SHP77 treated with DMSO at 0.1 percent for 48 hours (cell line): ENCODE measurements around the gene TRPM2.
"Not testable (repeated sequence)": the region's sequence is repeated elsewhere in the genome, so short reads cannot be mapped to it uniquely, and the experiment has no call there.

Experiments used
- DNase-seq: peaks from one replicate; lab custom pipeline; 2025; lab: John Stamatoyannopoulos, UW

The TRPM2 gene

GRCh38 chr21:44463724-44464123, 110.3 kb downstream of the TRPM2 start:
- no peak for DNase-seq

DNA sequence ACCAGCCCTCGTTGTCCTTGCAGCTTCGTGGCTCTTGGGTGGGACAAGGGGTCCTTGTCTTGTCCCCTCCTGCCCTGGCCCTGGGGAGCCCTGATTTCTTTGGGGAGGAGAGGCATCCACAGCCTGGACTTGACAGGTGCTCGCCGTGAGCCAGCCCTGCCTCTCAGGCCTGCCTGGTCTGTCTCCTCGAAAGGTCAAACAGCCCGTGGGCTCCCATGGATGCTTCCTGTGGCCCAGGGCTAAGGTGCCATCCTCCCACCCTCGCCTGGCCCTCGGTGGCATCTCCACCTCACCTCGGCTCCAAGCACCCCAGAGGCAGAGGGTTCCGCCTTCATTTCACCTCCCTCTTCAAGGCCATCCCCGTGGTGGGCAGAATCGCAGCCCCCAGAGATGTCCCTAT, 110.9 kb downstream of the TRPM2 start:
- no peak for DNase-seq

GRCh38 chr21:44466351-44466954, 113.0 kb downstream of the TRPM2 start:
- DNase-seq = no peak

DNA sequence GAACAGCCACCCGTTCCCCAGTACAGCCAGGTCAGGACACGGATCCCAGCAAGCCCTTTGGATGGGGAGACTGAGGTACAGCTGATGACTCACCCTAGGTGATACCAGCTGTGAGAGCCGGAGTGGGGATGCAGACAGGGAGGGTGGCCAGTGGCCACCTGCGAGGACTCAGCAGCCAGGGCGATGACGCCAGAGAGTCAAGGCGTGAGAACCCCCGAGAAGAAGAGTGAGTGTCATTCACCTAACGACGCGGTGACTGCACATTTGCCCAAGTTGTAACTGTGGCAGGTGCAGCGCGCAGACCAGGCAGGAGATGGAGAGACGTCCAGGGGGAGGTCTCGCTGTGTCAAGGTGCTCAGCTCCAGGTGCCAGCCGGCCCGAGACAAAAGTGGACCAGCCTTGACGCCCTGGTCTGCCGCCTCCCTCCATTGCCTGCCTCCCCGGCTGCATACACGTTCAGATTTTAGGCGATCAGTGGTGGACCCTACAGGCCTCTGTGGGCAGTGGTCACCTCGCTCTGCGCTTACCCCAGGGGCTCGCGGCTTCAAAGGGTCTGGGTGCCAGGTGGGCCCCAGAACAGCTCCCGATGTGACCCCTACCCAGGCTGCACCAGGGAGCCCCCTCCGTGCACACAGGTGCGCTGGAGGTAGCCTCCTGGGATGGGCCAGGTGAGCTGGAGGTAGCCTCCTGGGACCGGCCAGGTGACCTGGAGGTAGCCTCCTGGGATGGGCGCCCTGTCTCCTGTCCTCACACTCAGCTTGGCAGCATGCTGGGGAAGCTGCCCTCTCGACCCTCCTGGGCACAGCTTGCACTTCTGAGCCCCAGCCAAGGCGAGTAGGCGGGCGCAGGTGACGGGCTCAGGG, 113.8 kb downstream of the TRPM2 start:
- DNase-seq = no peak

- no peak for DNase-seq
Observed at GRCh38 chr21:44467859-44468195, 114.4 kb downstream of the TRPM2 start.

DNA sequence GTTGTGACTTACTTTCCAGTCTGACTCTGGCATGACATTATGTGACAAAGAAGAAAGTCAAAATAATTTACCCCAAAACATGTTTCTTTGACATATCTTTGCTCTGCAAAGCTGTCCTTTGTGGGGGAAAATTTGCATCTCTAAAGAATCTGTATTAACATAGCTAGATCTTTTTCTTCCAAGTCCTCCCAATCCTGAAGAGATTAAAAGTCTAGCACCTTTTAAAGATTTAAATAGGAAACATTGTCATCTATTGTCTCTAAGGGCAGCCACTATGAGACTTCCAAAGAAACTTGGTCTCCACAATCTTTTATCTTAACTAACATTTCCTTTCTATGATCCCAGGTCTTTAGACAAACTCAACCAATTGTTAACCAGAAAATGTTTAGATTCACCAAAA, 117.9 kb downstream of the TRPM2 start:
- DNase-seq = no peak

- DNase-seq = no peak
Observed at GRCh38 chr21:44471996-44472395, 118.6 kb downstream of the TRPM2 start.

DNA sequence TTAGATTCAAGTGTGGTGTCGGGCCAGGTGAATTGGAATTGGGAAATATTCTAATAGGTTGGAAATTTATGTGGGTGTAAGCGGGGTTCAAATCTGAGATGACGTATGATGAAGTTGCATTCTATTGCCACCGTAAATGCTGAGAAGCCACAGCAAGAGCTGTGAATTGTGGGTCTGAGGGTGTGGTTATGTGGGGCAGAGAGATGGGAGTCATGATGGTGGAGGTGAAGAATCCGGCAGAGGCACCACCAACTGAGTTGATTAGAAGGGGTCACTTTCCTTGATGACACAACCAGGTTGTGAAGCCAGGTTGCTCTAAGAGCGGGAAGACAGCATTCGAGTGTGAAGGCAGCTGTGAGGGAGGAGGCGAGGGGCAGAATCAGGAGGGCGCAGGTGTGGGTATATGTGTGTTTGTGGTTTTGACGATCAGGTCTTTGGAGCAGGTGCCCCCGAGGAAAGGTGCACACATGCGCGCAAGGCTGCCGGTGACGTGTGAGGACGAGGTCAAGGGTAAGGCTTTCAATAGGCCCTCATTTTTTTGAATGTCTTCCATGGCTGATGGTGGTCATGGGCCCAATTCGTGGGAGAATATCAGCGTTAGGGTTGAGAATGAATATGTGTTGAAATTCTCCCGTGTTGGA, 120.6 kb downstream of the TRPM2 start:
- no peak for DNase-seq

DNA sequence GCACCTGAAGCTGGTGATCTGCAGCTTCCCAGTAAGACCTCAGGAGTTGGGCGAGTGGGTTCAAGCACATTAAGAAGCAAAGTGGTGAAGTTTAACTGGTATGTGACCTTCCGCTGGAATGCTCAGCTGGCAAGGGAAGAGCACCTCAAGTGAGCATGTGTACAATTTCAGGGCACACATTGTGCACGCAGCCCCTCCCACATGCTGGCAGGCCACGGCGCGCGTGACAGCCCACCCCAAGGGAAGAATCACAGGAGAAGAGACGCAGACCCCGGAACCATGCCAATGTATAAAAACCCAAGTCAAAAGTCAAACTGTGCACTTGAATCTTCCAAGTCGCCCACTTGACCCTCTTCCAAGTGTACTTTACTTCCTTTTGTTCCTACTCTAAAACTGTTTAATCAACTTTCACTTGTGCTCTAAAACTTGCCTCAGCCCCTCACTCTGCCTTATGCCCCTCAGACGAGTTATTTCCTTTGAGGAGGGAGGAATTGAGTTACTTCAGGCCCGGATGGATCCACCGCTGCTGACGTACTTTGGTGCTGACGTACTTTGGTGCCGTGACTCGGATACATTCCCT, 121.9 kb downstream of the TRPM2 start:
- DNase-seq = no peak

DNA sequence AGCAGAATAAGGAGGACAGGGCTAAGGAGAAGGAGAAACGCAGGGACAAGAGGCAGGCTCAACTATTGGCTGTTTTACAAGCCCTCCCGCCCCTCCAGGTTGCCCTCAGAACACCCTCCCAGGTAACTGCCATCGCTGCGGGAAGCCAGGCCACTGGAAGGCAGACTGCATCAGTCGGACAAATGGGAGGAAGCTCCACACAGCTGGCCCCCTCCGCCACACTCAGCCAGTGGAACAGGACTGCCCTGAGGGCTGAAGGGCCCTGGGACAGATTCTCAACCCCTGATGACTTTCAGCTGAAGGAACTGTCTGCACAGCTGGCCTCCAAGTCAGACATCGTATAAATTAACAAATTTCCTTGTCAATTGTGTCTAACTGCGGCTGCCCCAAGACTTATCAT, 123.7 kb downstream of the TRPM2 start:
- DNase-seq = no peak

GRCh38 chr21:44477712-44478111, 124.3 kb downstream of the TRPM2 start:
- DNase-seq = no peak

- no peak for DNase-seq
Observed at GRCh38 chr21:44478124-44478800, 124.8 kb downstream of the TRPM2 start.

DNA sequence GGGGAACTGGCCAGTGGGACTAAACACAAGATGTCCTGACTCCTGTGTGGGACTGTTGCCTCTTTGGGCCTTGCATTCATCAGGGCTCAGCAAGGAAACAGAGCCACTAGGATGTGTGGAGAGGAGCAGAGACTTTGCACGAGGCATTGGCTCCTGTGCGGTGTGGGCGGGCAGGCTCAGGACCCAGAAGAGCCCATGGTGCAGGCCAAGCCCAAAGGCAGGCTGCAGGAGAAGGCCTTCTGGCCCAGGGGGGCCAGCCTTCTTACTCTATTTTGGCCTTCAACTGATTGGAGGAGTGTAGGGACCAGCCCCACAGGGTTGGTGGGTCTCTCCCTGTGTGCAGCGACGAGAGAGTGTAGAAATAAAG, 125.4 kb downstream of the TRPM2 start:
- DNase-seq = no peak

DNA sequence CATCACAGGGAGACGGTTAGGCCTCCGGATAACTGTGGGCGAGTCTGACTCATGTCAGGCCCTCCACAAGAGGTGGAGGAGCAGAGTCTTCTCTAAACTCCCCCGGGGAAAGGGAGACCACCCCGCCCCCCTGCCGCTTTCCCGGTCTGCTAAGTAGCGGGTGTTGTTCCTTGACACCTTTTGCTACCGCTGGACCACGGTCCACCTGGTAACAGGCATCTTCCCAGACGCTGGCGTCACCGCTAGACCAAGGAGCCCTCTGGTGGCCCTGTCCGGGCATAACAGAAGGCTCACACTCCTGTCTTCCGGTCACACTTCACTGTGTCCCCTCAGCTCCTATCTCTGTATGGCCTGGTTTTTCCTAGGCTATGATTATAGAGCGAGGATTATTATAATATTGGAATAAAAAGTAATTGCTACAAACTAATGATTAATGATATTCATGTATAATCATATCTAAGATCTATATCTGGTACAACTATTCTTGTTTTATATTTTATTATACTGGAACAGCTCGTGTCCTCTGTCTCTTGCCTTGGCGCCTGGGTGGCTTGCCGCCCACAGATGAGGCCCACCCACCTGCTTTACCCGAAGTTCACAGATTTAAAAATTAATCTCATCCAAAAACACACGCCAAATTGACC, 126.3 kb downstream of the TRPM2 start:
- not testable (repeated sequence) for DNase-seq

DNA sequence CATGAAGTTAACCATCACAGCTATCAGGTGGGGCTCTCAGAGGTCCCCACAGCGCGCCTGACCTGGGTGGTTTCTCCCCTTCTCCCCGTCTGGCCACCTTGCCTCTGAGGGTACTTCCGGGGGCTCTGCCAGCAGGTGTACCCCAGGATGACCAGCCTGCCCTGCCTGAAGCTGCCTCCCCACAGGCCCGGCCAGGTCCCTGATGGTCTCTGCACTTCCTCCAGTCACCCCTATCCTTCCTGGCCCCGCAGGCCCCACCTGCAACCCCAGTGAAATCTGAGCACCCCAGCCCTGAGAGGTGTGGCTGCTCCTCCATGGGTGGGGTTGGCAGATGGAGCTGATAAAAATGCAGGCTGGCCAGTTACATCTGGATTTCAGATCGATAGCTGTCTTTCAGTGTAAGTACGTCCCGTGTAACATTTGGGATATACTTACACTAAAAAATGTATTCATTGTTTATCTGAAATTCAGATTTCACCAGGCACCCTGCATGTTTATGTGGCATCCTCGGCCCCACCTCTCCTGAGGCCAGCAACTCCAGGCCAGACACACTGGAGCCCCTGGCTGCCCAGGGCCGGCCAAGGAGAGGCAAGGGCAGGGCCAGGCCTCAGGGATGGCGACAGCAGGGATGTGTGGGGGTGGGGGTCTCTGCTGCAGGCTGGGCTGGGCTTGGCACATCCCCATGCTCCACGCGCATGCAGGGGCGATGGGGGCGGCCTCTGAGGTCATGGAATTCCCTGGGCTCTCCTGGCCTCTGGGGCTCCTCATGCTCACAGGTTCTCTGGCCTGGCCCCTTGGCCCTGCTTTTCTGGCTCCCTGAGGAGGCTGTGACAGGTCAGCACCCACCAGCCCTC, 127.0 kb downstream of the TRPM2 start:
- DNase-seq = no peak

- no peak for DNase-seq
Observed at GRCh38 chr21:44482581-44483287, 129.3 kb downstream of the TRPM2 start.

- DNase-seq = no peak
Observed at GRCh38 chr21:44483288-44484237, 130.1 kb downstream of the TRPM2 start.

DNA sequence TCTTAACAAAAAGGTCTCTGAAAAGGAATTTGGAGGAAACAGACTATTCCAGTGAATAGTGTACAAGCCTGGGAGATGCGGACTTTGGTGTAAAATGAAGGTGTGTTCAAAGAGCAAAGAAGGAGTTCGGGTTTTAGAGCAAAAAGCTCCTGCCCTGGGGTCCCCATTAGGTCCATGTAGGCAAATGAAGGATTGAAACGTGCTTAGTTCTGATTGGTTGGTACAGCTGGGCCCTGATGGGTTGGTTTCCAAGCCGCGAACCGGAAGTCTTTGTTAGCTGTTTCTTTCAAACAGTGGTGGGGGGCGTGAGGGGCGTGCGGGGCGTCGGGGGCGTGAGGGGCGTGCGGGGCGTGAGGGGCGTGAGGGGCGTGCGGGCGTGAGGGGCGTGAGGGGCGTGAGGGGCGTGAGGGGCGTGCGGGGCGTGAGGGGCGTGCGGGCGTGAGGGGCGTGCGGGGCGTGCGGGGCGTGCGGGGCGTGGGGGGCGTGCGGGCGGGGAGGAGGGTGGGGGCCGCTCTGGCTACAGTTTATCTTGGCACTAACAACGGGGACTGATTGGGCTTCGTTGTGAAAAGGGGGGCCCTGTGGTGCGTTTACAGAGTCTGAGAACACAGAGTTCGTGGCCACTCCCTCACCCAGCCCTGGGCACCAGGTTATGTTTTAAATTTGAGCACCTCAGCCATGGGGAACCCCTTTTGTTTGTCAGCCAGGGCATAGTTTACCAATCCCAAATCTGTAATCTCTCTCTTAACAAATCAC, 131.3 kb downstream of the TRPM2 start:
- no peak for DNase-seq
